T-helper 2 cell (primary cell): ENCODE measurements around the gene ACAT2.
A peak's percentile ranks its signal among the peaks of the same experiment; 100 is the strongest.
"Not testable (repeated sequence)": the region's sequence is repeated elsewhere in the genome, so short reads cannot be mapped to it uniquely, and the experiment has no call there.

Experiments
- DNase-seq, 5 experiments: peaks; one replicate each; pipeline versions ENCODE4 v3.0.0 to v3.0.0-alpha.2; 2012 to 2022
- total RNA-seq, 2 donors: gene quantifications; one replicate each; lab custom pipeline; 2026; lab: John Stamatoyannopoulos, UW

Gene ACAT2
- 33.8 to 34.3 reads per million in 2 donors for total RNA-seq

DNA sequence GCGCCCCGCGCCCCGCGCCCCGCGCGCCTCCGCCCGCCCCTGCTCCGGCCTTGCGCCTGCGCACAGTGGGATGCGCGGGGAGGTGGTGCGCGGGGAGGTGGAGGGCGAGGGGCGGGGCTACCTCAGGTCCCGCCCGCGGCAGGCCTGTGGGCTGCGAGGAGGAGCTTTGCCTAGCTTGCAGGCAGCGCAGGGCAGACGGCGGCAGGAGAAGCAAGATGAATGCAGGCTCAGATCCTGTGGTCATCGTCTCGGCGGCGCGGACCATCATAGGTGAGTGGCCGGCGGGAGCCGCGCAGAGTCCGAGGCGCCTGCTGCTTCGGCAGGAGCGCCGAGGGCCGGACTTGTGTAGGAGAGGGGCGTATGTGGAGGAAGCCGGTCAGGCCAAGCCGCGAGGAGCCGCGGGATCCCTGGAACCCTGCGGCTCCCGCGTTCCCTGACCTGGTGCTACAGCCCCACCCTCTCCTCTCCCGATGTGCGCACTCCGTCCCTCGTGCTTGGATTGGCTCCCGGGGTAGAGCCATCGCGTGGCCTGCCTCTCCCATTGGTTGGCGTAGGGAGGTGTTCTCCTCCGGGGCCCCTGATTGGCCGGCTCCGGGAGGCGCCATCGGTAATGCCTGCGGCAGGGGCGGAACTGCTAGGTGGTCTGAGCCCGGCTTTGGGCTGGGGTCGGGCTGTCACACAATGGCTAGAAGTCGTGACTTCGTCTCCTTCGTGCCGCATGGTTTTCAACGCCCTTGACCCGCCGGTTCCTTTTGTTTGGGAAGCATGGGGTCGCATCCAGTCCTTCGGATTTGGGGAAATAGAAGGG, at the start of gene ACAT2:
TSS of gene ACAT2 (plus strand) at position 173 of the 808 bp plus-strand sequence. CDS start at position 216, 43 bp downstream.
- DNase-seq = peak; percentile 86 to 98 (median 88)

DNA sequence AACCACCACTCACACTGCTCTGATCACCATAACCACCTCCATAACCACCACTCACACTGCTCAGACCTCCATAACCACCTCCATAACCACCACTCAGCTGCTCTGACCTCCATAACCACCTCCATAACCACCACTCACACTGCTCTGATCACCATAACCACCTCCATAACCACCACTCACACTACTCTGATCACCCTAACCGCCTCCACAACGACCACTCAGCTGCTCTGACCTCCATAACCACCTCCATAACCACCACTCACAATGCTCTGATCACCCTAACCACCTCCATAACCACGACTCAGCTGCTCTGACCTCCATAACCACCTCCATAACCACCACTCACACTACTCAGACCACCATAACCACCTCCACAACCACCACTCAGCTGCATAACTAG, 49.5 kb upstream of the ACAT2 start:
- DNase-seq = not testable (repeated sequence)

DNA sequence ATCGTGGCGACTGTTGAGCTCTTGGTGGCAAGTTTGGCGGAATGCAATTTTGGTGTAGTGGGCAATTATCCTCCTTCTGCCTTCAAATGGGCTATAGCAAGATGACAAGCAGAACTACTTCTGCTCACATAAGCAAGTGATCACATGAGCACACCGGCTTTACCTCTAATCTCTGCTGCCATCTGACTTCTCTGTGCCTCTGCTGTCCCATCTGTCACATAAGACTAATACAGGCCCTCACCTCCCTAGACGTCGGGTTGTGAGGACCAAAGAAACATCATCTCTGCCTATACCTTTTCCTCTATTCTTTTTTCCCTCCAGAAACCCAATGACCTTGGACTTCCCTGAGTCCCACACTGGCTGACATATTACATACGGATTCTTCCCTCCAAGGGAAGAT, 47.9 kb upstream of the ACAT2 start:
- DNase-seq = no peak

DNA sequence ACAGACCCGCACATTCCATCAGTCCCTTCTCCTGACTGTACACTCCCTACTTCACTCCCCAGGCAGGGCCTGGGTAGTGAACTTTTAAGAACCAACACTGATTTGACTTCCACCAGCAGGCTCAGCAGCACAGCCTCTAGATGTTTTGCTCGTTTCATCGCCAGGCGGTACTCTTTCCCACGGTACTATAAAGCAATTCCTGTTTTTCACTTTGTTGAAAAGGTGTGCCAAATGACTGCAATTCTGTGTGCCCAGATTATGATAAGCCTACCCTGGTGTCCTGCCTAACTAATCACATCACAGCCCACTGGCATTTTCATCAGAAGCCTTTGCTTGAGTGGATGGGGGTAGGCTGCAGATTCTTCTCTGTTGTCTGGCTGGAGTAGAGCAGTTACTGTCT, 47.4 kb upstream of the ACAT2 start:
- no peak for DNase-seq

DNA sequence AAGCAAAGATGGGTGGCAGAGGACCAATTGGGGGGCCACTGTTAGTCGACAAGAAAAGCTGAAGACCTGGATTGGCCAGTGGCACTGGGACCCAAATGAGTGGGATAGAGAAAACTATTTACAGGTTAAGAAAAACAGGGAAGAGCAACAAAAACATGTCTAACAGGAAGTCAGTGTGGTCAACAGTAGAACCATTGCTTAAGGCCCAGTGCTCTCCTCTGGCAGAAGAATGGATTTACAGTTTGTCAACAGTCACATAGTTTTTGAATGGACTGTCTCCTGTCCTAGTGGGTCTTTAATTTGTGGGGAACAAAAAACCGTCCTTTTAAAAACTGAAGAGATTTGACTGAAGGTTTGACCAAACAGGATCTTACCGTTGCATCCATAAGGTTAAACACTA, 46.7 kb upstream of the ACAT2 start:
- no peak for DNase-seq

DNA sequence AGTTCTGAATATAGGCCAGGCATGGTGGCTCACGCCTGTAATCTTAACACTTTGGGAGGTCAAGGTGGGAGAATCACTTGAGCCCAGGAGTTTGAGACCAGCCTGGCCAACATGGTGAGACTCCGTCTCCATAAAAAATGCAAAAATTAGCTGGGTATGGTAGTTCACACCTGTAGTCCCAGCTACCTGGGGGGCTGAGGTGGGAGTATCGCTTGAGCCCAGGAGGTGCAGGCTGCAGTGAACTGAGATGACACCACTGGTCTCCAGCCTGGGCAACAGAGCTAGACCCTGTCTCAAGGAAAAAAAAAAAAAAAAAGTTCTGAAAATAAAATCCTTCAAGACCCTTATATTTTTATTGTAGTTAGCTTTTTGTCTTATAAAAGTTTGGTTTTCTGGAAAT, 46.2 kb upstream of the ACAT2 start:
- no peak for DNase-seq

DNA sequence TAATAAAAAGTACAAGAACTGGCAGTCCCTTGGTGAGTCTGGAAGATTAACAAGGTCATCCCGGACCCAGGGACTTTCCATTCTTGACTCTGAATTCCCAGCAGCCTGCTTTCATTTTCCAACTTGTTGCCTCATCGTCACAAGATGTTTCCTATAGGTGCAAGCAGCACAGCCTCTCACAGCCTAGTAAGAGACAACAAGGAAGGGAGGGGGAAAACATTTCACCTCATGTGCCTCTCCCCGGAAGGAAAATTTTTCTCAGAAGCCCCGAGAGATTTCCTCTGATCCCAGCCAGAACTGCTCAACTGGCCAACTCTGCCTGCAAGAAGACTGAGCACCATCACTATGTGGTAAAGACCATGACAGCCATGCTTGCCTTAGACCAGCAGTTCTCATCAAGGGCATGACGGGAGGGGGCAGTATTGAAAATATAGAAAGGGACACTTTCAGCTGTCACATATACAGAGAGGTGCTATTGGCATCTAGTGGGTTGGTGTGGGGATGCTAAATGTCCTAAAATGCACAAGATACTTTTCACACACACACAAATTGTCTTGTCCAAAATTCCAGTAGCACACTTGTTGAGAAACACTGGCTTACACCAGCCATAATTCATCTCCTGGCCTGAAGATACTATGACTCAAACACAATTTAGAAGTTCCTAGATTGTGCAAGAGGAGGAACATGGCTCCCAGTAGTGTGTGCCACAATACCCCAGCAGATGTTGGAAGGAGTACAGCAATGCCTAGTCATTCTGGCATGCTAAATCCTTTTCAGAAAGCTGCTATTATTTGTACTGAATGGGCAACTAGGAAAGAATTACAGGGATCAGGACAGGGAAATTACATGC, 45.4 kb upstream of the ACAT2 start:
- no peak for DNase-seq

DNA sequence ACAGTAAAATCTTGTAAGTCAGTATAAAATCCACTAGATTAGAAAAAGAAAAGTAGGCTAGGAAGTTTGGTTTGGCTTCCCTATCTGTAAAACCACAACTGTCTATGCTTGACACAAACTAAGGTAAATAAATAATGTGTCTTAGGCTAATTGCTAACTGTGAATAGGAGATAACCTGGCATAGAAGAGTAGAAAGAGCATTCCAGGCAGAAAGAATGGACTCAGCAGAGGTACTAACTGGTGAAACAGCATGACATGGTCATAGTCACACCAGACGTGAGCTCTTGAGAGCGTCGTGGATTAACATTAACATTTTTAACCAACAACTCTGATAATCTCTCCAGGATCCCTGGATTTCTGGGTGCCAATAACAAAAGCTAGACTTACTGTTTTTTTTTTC, 43.2 kb upstream of the ACAT2 start:
- no peak for DNase-seq

DNA sequence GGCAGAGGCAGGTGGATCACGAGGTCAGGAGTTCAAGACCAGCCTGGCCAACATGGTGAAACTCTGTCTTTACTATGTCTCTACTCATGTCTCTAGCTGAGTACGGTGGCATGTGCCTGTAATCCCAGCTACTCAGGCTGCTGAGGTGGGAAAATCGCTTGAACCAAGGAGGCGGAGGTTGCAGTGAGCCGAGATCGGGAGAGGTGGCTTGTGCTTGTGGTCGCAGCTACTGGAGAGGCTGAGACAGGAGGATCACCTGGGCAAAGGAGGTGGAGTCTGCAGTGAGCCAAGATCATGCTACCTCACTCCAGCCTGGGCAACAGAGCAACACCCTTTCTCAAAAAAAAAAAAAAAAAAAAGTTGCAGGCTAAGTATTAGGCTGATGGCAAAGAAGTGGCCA, 42.6 kb upstream of the ACAT2 start:
- no peak for DNase-seq

DNA sequence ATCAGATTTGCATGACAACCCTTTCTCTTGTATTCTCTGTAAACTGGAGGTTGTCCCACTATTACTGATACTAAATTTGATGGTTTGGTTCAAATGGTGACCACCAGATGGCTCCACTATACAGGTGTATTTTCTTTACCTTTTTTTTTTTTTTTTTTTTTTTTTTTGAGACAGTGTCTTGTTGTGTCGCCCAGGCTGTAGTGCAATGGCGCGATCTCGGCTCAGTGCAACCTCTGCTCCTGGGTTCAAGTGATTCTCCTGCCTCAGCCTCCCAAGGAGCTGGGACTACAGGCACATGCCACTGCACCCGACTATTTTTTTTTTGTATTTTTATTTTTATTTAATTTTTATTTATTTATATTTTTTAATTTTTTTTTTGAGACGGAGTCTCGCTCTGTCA, 41.1 kb upstream of the ACAT2 start:
- peak in 3 of 5 experiments; percentile 26 to 73 (median 36) for DNase-seq

DNA sequence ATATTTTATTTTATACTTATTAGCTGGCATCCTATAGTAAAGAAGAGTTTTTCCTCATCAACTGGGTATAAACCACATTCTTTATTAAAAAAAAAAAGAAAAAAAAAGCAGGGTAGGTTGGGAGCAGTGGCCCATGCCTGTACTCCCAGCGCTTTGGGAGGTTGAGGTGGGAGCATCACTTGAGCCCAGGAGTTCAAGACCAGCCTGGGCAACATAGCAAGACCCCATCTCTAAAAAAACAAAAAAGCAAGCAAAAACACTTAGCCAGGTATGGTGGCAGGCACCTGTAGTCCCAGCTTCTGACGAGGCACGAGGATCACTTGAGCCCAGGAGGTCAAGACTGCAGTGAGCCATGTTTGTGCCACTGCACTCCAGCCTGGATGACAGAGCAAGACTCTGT, 39.9 kb upstream of the ACAT2 start:
- not testable (repeated sequence) for DNase-seq

DNA sequence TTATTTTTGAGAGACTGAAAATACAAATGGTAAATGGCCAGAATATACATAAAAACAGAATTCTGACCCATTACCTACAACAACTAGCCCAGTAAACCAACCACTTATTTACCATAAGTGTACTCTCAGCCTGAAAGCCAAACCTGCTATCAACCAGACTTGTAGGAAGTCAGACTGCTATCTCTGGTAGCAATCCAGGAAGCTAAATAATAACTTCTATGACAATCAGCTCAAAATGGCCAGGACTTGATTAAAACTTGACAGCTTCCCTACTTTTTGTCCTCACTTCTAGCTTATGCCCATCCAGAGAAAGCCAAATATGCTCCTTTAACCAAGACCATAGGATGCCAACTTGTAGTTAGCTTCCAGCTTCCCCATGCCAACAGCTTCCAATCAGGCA, 39.2 kb upstream of the ACAT2 start:
- no peak for DNase-seq

DNA sequence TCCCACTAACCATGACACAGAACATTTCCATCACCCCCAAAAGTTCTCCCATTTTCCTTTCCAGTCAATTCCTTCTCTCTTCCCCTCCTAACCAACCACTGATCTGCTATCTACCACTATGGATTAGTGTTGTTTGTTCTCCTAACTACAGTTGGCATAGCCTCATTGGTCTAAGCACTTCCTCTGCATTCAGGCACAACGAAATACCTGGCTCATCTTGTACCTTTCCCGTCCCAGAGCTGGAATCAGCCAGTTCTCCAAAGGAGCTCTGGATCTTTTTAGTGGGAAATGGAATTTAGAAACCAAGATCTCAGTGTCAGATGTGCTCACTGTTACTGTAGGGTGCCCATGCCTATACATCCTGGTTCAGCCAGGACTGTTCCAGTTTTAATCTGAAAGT, 38.6 kb upstream of the ACAT2 start:
- no peak for DNase-seq

DNA sequence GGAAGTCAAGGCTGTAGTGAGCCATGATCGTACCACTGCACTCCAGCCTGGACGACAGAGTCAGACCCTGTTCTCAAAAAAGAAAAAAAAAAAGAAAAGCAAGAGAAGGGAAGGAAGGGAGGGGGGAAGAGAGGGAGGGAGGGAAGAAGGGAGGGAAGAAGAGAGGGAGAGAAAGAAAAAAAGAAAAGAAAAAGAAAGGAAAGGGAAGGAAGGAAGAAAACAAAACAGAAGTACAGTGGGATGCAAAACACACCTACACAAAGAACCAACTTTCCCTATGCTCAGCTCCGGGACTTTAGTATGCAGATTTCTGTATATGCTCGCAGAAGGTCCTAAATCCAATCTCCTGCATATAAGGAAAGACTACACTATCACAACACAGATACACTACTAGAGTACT, 37.1 kb upstream of the ACAT2 start:
- DNase-seq = no peak

DNA sequence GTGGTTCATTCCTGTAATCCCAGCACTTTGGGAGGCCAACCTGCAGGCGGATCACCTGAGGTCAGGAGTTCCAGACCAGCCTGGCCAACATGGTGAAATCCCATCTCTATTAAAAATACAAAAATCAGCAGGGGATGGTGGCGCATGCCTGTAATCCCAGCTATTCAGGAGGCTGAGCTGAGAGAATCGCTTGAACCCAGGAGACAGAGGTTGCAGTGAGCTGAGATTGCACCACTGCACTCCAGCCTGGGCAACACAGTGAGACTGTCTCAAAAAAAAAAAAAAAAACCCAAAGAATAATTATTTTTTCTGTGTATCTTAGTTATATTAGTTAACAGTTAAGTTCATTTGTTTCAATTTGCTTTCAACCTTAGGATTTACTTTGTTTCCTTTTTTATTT, 36.6 kb upstream of the ACAT2 start:
- DNase-seq = not testable (repeated sequence)

DNA sequence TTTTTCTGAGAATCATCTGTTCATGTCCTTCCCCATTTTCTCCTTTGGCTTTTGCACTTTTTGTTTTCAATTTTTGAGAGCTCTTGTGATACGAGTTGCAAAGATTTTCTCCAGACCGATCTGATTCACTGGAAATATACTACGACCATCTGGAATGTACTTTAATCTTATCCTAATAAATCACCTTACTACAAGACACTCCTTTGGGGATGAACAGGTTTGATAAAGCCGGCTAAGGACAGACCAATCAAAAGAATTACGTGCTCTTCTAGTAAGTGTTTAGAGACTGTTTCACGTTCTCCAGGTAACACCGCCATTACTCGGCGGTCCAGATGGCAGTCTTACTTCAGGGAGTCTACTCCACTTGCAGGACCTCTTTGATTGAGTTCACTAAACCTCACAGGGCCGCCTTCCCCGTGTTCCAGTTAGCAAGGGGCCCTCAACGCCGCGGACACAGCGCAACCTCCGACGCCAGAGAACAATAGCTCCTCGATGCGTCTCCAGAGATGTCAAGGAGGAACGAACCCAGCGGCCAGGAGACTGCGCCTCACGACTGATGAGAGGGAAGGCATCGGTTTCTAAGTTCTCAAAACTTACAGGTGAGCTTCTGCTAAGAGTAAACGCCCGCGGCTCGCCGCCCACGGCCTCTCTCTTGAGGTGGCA, 35.5 kb upstream of the ACAT2 start:
- DNase-seq = no peak

DNA sequence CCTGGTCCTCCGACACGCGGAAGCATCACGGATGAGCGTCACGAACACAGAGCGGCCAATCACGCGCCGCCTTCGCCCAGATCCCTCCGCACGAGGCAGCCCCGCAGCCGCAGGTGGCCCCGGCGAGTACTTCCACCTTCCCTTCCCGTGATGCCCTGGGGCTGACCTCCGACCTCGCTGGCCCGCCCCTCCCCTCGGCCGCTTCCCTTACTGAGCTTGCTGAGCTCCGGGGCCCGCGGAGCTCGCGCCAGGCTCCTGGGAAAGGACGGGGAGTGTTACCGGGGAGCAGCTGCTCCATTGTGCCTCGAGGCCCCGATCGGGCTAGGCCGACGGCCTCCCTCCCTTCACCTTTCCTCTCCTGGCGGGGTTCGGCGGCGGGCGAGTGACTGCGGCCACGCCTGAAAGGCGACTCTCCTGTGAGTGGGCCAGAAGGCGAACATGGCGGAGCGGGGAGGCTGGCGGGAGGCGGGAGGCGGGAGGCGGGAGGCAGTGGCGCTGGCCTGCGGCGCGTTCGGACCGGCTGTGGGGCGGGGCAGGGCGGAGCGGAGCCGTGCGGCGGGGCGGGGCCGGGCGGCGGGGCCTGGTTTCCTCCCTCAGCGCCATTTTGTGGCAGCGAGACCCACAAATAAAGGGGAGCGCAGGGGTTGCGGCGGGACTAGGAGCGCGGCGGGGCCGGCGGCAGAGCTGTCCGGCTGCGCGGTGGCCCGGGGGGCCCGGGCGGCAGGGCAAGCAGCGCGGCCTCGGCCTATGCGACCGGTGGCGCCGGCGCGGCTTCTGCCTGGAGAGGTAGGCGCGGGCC, 34.7 kb upstream of the ACAT2 start, which contains the start of gene WTAP:
TSS of gene WTAP (plus strand) at position 589 of the 799 bp plus-strand sequence. CDS start 8,760 bp downstream, outside the sequence.
- DNase-seq = peak; percentile 93 to 100 (median 95)

DNA sequence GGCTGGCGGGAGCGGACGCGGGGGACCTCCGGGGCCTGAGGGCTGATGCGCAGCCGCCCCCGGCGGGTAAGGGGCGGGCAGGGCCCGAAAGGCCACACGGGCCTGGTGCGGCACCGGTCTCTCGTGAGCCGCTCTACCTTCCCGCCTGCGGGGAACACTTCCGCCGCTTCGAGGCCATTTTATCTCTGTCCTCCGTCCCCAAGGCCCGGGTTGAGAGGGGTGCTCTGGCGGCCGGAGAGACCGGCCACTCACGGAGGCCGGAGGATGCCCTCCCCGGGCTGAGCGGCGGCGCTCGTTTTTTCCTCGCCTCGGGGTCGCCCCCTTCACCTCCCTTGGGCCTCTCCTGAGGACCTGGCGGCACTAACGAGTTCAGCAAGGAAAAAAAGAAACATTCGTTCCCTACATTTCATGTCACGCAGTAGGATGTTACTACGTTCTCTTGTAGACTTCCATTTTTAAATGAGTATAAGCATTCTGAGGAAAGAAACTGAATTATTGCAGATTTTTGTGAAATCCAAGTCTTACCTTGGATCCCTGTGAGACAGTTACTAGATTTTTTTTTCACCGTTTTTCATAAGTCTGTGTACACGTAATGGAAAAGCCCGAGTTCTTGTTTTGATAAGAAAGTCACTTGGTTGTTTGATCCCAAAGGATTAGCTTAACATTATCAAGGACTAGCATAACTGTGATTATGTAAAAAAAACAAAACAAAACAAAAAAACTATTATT, 34.0 kb upstream of the ACAT2 start:
- DNase-seq = peak in 2 of 5 experiments; percentile 31 to 73

DNA sequence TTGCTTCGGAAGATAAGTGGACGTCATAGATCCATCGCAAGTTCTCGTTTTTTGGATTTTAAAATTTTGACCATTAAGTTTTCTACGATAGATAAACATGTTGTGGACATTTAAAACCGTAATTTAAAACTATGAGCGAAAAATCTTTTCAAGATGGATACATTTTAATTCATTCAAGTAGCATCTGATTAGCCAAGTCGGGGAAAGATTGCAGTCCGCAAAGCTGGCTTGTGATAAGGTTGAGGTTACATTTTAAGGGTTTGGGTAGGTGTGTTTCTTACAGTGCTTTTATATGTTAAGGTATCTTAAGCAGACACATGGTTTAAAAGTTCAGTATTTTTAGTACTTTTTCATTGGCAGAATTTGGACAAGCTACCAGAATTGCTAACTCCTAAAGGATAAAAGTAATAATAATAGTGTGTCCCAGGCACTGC, 33.3 kb upstream of the ACAT2 start:
- DNase-seq = peak in 1 of 5 experiments; percentile 66

DNA sequence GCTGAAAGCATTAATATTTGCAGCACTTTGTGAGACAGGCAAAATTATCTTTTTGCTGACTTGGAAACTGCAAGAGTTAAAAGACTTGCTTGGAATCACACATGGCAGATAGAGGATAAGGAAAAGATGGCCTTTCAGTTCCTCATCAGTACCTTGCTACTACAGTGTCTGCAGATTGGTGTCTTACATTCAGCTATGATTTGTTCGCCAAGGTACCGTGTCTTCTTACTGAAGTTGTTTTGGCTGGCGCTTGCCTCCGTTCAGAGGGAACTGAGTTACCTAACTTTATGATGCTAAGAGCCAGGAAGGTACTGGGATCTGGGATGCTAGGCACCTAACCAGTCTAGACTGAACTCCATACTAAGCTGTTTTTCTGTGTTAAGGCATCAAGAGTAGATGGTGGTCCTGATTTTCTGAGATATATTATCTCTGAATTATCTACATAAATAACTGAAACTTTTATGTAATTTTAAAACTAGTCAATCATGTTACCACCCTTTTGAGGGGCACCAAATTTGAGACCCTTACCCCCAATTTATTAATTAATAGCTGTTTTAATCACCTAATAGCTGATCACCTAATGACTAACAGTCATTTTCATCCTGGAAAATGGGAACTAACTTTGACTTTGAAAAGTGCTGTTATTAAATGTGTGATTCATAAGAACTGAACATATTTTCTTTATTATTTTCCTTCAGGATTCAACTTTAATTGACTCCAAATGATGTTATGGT, 32.1 kb upstream of the ACAT2 start:
- DNase-seq = peak in 1 of 5 experiments; percentile 53

DNA sequence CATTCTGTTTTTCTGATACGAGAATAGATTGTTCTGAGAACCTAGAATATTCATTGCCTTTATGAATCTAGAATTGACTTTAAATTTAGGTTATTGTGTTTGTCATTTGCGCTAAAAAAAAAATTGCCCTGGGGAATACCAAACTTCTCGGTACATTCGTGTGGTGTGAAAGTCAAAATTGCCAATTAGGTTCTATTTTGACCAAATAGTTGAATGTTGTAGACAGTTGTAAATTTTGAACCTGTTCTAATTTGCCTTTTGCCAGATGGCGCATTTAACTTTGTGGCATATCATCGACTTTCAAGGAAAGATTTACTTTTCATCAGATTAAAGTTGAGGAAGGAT, 31.5 kb upstream of the ACAT2 start:
- DNase-seq = no peak
